GM21737 (cell line): ENCODE measurements around the gene CDR2.

Experiments used
- ATAC-seq: cut with Tn5 transposase; IDR thresholded peaks from one replicate; pipeline ENCODE4 v1.9.1; 2021; ENCODE audit warnings: mild to moderate bottlenecking, moderate library complexity; ENCODE audit not compliant: unreplicated experiment

Gene CDR2

DNA sequence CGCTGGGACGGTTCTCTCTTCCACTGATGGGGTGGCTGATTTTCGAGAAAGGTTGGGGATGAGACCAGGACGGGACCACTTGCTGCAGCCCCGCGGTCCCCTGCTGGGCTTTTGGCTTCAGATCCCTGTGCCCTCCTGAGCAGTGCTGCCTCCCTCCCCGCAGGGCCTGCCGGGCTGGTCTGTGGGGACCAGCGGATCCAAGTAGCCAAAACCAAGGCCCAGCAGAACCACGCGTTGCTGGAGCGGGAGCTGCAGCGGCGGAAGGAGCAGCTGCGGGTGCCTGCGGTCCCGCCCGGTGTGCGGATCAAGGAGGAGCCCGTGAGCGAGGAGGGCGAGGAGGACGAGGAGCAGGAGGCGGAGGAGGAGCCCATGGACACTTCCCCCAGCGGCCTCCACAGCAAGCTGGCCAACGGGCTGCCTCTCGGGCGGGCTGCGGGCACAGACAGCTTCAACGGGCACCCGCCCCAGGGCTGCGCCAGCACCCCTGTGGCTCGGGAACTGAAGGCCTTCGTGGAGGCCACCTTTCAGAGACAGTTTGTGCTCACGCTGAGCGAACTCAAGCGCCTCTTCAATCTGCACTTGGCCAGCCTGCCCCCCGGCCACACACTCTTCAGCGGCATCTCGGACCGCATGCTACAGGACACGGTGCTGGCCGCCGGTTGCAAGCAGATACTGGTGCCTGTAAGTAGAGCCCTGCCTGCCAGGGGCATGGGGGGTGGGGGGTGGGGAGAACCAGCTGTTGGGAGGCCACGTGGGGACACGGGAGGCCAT, 48.6 kb downstream of the CDR2 start:
- ATAC-seq = no peak

DNA sequence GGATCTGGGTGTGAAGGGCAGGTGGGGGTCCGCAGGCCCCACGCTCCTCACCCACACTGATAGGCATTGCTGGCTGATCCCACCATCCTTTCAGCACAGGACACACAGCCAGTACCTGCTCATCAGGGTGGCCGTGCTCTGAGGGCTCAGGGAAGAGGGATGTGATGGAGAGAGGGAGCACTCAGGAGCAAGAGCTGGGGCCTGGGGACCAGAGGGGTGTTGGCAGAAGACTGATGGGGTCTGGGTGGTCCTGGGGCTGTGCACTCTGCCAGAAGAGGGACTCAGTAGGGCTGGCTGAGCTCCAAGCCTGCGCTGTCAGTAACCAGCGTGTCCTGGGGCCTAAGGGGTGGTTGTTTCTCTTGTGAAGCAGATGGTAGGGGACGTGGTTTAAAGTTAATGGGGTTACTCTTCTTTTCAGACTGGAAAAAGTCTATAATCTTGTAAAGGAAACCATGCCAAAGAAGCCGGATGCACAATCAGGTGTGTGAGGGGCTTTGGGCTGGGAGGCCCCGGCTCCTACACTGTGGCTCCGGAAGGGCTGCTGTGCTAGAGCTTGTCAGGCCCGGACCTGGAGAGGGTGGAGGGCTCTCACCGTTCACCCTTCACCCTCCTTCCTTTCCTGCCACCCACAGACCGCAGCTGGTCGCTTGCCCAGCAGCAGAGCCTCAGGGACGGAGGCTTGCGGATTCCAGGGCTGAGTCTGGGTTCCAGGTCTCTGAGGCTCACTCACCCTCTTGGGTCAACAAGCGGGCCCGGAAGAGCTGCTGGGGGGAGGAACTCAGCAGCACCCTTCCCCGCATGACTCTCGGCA, 49.4 kb downstream of the CDR2 start:
- ATAC-seq = no peak

DNA sequence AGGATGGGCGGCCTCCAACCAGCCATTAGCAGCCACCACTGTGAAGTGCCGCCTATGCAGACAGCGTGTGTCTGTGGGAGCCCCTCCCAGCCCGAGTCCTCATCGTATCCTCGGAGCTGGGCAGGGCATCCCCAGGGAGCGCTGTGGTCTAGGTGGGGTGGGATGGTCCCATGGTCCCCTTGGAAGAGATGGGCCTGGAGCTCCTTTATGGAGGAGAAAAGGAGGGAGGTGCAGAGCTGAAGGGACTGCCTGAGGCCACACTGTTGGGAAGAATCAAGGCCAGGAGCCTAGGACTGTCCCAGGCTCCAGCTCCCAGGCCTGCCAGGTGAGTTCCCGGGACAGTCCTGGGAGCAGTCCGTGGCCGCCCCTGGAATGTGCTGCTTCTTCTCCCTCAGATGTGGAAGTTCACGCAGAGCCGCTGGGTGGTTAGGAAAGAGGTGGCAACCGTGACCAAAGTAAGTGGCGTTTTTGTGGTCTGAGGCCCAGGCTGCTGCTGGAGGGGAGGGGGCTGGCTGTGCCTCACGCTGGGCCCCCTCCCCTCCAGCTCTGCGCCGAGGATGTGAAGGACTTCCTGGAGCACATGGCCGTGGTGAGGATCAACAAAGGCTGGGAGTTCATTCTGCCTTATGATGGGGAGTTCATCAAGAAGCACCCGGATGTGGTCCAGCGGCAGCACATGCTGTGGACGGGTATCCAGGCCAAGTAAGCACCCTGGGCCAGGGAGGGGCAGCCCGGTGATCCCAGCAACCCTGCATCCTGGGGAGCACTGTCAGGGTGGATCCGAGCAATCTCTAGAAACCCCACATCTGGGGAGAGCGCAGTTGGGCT, 50.2 kb downstream of the CDR2 start:
- no peak for ATAC-seq

DNA sequence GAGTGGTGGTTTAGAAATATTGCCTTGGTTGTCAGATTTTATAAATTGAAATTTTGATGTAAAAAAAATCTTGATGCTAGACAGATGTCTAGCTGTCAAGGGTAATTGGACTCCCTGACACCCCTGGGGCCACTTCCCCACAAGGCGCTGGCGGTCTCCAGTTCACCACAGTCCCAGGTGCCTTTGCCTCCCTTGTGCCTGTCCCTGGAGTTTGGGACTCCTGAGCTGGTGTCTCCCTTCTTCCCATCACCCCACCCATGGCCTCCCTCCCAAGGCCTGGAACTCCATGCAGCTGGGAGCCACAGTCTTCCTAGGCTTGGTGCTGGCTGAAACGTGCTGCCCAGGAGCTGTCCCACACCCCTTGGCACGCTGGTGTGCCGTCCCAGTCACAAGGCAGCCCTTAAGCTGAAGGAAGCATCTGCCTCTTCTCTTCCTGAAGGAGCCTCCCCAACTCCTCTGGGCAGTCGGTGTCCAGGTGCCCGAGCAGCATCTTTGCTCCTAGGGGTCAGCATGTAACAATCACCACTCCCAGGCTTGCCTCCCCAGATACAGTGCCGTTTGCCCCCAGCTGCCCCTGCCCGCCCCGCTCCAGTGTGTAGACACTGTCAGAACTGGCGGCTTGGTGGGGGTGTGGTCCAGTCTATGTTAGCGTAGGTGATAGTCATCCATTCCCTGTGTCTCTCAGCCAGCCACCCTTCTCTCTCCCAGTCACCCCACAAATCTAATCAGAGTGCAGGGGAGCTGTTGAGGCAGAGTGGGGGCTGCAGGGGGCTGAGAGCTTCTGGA, 51.1 kb downstream of the CDR2 start:
- ATAC-seq = no peak

DNA sequence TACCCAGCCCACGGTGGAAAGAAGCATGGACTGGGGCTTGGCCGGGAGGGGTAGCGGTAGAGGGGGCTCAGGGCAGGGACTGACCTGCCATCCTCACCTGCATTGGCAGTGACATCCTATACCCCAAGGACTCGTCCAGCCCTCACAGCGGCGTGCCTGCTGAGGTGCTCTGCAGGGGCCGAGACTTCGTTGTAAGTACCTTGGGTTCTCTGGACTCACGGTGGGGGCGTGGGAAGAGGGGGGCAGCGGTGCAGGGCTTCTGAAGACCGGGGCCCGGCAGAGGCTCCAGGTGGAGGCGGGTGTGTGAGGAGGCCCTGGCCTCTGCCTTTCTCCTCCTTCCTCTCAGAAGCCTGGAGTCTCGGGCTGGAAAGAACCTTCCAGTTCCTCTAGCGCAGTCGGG, 51.7 kb downstream of the CDR2 start:
- no peak for ATAC-seq

DNA sequence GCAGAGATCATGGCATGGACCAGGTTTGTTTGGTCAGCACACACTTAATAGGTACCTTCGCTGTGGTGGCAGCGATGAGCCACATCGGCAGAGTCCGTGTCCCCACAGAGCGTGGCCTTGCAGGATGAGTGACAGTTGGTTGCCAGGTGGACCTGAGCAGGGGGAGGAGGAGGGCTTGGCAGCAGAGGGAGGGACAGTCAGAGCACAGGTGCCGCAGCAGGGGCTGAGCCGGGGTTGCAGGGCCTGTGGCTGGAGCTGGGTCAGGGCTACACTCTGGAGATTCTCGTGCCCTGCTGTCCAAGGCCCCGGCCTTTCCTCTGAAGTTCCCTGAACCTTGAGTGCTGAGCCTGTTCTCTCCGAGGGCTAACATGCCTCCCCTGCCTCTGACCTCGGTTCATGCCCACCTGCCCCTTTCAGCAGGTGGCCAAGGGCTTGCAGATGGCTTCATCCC, 52.4 kb downstream of the CDR2 start:
- ATAC-seq = no peak

DNA sequence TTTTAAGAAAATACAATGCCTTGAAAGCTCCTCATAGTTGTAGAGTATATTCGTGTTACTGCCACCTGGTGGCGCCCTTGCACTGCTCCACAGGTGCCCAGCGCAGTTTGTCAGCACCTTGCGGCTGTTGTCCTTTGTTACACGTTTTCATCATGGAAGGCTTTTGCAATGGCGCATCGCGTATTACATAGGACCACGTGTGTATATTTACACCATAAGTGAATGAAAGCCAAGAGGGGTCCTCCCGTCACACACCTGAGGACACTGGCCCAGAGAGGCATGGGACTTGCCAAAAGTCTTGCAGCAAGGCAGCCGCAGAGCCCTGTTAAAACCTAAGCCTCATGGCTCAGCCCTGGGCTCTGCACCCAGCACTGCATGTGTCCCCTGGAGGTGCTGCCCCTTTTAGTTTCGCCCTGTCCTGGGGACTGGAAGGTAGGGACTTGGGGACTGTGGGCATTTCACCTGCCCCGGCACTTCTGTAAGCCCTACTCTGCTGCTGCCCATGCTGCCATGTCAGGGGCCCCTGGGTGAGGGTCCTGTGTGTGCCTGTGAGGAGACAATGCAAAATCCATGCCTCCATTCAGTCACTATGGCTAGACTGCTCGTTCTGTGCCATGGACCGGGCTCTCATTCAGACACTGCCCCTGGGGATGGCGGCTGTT, 52.9 kb downstream of the CDR2 start:
- no peak for ATAC-seq

DNA sequence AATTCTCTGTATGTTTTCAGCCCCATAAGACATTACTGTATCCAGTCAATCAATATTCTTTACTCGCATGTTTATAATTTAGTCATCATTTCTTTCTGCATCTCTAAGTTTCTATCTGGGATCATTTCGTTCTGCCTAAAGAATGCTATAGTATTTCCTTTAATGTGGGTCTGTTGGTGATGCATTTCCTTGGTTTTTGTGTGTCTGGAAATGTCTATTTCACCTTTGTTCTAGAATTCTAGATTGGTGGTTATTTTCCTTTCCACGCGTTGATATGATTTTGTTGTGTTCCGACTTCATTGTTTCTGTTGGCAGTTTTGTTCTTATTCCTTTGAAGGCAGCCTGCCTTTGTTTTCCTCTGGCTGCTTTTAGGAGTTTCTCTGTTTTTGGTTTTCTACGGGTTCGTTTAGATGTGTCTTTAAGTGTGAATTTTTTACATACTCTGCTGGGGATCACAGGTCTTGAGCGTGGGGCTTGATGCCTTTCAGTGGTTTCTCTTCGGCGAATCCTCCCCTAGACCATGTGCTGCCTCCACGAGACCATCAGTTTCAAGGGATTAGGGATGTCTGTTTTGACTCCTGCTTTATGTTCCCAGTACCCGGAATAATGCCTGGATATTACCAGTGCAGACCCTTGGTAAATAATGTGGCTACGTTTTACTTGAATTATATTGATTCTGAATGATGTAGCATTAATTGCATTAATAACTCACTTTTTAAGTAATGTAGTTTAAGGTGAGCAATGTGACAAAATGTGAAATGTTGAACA, 53.7 kb downstream of the CDR2 start:
- no peak for ATAC-seq

DNA sequence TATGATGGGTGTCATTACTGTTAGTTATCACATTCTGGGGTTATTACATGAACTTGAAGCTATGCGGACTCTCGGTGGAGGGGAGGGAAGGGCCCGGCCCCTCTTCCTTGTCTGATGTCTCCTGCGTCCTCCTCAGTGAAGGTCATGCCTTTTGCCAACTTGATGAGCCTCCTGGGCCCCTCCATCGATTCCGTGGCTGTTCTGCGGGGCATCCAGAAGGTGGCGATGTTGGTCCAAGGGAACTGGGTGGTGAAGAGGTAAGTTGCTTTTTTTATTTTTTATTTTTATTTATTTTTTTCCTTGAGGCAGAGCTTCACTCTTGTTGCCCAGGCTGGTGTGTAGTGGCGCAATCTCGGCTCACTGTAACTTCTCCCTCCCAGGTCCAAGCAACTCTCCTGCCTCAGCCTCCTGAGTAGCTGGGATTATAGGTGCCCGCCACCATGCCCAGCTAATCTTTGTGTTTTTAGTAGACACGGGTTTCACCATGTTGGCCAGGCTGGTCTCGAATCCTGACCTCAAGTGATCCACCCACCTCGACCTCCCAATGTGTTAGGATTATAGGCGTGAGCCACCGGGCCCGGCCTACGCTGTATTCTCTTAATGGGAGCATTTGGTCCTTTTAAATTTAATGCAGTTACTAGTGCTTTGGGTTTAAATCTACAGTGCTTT, 55.6 kb downstream of the CDR2 start:
- ATAC-seq = no peak

DNA sequence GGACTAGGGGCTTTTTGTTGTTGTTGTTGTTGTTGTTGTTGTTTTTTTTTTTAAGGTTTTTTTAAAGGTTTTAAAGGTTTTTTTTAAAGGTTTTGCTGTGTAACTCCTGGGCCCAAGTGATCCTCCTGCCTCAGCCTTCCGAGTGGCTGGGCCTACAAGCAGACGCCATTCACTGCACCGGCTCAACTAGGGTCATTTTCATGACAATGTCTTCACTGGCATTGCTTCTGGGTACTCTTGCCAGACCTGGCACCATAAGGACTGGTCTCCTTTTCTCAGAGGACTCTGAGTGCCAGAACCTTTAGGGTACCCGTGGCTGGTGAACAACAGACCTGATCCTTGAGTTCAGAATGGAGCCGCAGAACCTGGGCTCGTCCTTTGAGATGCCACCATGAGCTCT, 56.8 kb downstream of the CDR2 start:
- no peak for ATAC-seq

DNA sequence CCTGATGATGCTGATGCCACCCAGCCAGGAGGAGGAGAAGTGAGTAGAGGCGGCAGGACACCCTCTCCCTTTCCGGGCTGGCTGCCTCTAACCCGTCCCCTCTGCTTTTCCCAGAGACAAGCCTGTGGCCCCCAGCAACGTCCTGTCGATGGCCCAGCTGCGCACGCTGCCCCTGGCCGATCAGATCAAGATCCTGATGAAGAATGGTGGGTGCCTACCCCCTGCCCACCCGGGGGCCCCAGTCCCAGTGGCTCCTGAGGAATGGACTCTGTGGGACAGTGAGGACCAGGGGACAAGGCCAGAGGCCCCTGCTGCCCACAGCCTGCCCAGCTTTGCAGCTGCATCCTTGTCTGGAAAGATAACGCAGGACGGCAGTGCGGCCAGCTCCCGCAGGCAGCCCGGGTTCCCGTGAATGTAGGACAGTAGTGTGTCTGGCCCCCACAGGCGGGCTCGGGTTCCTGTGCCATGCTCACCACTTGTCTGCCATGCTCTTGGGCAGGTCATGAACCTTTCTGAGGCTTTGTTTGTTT, 57.4 kb downstream of the CDR2 start:
- ATAC-seq = no peak

DNA sequence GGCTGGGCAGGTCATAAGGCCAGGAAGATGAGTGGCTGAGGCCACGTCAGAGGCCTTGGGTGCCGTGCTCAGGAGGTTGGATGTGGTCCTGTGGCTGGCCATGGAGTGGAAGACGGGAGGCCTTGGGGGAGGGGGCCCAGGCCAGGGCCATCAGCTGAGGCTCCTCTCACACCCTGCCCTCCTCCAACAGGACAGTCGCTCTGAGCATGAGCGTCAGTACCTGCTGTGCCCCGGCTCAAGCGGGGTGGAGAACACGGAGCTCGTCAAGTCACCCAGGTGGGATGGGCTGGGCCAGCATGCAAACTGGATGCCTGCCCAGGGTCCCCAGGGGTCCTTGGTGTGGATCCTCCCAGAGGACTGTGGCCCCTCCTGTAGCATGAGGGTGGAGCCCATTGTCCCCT, 58.0 kb downstream of the CDR2 start:
- no peak for ATAC-seq

DNA sequence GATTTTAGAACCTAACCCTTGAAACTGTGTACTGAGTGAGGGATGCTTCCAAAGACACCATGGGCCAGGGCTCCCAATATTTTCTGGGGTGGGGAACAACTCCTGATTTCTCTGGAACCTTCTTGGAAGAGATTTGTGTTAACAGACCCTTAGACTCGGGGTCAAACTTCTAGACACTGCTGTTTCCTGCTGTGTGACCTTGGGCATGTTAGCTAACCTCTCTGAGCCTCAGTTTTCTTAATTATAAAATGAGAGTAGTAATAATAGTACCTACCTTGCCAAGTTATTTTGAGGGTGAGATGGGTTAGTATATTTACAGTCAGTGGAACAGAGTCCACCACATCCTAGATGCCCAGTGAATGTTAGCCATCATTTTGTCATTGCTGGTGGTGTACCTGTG, 58.4 kb downstream of the CDR2 start:
- ATAC-seq = no peak

DNA sequence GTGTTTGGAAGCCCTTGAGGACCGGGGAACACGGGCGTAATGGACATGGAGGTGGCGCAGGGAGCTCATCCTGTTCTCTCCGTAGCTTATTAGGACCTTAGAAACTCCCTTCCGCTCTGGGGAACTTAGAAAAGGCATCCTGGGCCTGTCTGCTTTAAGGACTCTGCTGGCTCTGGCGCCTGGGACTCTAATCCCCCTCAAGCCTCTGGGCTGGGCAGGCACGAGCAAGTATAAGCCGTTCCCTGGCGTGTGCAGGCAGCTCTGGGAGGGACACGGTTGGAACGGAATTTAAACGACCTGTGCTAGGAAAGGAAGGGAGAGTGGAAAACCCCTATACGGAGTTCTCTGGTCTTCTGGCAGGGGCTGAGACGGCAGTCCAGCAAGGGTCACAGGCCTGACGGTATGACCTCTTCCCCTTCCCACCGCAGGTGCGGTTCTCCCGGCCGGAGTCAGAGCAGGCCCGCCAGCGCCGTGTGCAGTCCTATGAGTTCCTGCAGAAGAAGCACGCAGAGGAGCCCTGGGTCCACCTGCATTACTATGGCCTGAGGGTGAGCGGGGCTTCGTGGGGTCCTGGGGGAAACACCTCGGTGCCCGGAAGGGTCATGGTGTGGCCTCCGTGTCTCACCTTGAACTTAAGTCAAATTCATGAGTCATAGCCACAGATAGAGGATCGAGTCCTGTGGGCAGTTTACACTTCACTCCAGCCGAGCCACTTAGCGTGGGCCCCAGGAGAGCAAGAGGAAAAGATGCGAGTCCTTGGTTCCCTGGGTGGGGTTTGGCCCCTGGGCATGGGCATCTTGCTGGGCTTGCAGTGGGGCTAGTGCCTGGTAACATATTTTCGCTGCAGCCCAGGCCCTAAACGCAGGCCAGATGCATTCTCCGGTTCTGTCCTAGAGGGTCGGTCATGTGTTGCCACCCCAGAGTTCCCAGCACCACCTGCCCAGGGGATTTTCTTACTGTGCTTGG, 59.5 kb downstream of the CDR2 start:
- ATAC-seq = no peak

DNA sequence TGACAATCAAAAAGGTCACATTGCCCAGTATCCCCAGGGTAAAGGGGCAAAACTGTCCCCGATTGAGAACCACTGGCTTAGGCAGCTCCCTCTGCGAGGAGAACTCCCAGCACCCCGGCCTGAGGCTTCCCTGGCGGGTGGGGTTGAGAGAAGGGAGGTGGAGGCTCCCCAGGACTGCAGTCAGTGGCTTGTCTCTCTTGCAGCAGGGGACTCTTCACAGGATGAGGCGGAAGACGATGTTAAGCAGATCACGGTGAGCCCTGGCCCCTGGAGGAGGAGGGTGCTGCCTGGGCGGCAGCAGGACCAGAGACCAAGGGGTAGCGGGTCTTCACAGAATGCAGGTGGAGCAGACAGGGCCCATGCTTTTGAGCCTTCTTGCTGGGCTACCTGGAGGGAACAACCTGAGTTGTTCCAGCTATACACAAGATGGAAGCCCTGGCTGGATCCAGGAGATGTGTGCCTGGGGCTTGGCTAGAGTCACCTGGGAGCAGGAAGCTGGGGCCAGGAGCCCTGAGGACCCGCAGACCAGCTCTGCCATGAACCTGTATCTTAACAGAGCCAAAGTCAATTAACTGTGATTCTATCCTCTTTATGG, 60.4 kb downstream of the CDR2 start:
- no peak for ATAC-seq

DNA sequence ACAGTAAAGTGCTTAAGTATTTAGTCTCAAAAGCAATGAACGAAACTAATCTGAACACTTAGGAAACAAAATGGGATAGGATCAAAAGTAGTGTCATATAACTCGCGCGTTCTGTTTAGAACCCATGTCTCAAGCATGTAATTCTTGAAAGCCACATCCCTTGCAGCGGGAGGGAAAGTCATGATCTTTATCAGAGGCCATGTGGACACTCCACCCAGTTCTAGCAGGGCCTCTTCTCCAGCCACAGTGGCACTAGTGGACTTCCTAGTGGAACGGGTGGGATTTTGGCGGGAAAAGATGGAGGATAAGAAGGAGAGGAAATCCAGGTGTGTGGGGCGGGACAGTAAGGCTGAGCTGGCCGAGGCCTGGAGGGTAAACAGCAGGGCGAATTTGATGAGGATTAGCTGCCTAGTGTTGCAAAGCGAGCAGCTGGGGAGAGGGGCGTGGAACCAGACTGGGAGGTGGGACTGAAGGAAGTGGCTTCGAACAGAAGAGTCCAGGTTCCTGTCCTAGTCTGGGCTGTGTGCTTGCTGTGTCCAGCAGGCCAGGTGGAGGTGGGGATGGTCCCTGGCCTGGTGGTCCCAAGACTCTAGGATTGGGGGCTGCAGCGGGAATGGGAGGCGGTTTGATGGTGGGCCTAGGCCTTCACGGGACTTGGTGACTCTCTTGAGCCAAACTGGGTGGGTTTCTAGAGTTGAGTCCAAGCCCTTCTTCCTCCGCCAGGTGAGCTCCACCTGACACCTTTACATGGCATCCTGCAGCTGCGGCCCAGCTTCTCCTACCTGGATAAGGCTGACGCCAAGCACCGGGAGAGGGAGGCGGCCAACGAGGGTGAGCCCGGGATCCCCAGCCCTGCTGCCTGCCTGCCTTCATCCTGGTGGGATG, 61.3 kb downstream of the CDR2 start:
- no peak for ATAC-seq
